Endodermal cell (in vitro differentiated cells): Measurements from ENCODE around the gene CDK4. TPM values are rescaled to one million over a fixed set of nuclear protein-coding genes. Genes with fewer than 3 reads are reported as not detected.

Experiments
- DNase-seq: peaks from one replicate; pipeline ENCODE4 v3.0.0-alpha.2; 2017
- H3K27ac ChIP-seq: 2 replicates; pipeline ENCODE4 v1.5.1; 2013; ENCODE audit warnings: mild to moderate bottlenecking, low read depth, low read length, moderate library complexity
- H3K27me3 ChIP-seq: 2 replicates; pipeline ENCODE4 v1.6.1; 2013; ENCODE audit warnings: mild to moderate bottlenecking, low read length, moderate library complexity; ENCODE audit not compliant: insufficient read depth, control insufficient read depth, poor library complexity, severe bottlenecking
- H3K36me3 ChIP-seq: 2 replicates; pipeline ENCODE4 v1.7.0; 2013; ENCODE audit warnings: mild to moderate bottlenecking, low read length, moderate library complexity; ENCODE audit not compliant: control insufficient read depth, insufficient read depth
- H3K4me1 ChIP-seq: one replicate; pipeline ENCODE4 v1.7.0; 2013; ENCODE audit warnings: low read length; ENCODE audit not compliant: control insufficient read depth, insufficient read depth
- H3K4me3 ChIP-seq: 2 replicates; pipeline ENCODE4 v1.5.1; 2013; ENCODE audit warnings: mild to moderate bottlenecking, low read length, moderate library complexity
- H3K9ac ChIP-seq: 2 replicates; pipeline ENCODE4 v1.6.1; 2013; ENCODE audit warnings: mild to moderate bottlenecking, low read length, moderate library complexity; ENCODE audit not compliant: poor library complexity, severe bottlenecking; ENCODE audit errors: extremely low read depth
- H3K9me3 ChIP-seq: 2 replicates; pipeline ENCODE4 v1.6.1; 2013; ENCODE audit warnings: mild to moderate bottlenecking, low read length, moderate library complexity; ENCODE audit not compliant: control insufficient read depth
- H3K27ac Mint-ChIP-seq: 2 replicates; pipeline ENCODE4 v1.8.0; 2020; ENCODE audit warnings: mixed read lengths
- H3K27me3 Mint-ChIP-seq: 2 replicates; pipeline ENCODE4 v1.8.0; 2021; ENCODE audit warnings: mild to moderate bottlenecking, mixed read lengths; ENCODE audit not compliant: insufficient read depth
- H3K36me3 Mint-ChIP-seq: 2 replicates; pipeline ENCODE4 v1.8.0; 2020; ENCODE audit warnings: low read depth, mixed read lengths
- H3K4me1 Mint-ChIP-seq: 2 replicates; pipeline ENCODE4 v1.8.0; 2020; ENCODE audit warnings: mixed read lengths
- H3K4me3 Mint-ChIP-seq: 2 replicates; pipeline ENCODE4 v1.8.0; 2020; ENCODE audit warnings: mild to moderate bottlenecking, moderate library complexity, mixed read lengths
- H3K9me3 Mint-ChIP-seq: 2 replicates; pipeline ENCODE4 v1.8.0; 2020; ENCODE audit warnings: mild to moderate bottlenecking, mixed read lengths
- CTCF ChIP-seq: fragments of 200-600 bp; sonication (generic); conservative IDR thresholded peaks from 2 replicates; pipeline ENCODE4 v1.5.0; 2021; ENCODE audit warnings: antibody characterized with exemption, mild to moderate bottlenecking
- WGBS, 2 experiments: methylation state at CpG; one replicate each; pipeline versions ENCODE4 v1.1.5 to v1.1.7; 2013; ENCODE audit warnings: missing lambda C conversion rate in 2 of 2, mixed read lengths in 1 of 2; ENCODE audit not compliant: insufficient coverage in 1 of 2, insufficient read length in 1 of 2; 5-methylcytosine and 5-hydroxymethylcytosine counted together
- total RNA-seq, 2 donors: library from RNA; stranded (reverse); fragmentation: NEBNext Ultra II Directional in 1 of 2; extraction: Animal tissue kit (Norgen Biotek cat#: 25700) in 1 of 2; gene quantifications; 2 replicates in 1 of 2; 3 replicates in 1 of 2; pipeline ENCODE4 v1.2.1, GENCODE V29; 2021

Gene CDK4
- total RNA-seq, 2 donors from 2014 or later = 144 to 186 TPM

- H3K4me3 ChIP-seq = peak within 1 kb of the TSS; percentile 86
- no peak within 1 kb of the TSS for H3K9ac ChIP-seq
- H3K27me3 ChIP-seq = peaks cover 43% of the 10 kb centered on the region
- H3K27ac Mint-ChIP-seq = peak within 1 kb of the TSS; percentile 42
- H3K4me1 ChIP-seq = peaks cover 5% of the 10 kb centered on the region
- H3K9me3 Mint-ChIP-seq = no peaks in the 10 kb centered on the region
- WGBS, 2 experiments = 0 to 1% methylated on average over 3 to 25 of the region's 41 CpGs
- peaks cover 29% of the 10 kb centered on the region for H3K36me3 Mint-ChIP-seq
- TF ChIP-seq CTCF = no peak
- H3K9me3 ChIP-seq = no peaks in the 10 kb centered on the region
- H3K4me1 Mint-ChIP-seq = peaks cover 37% of the 10 kb centered on the region
- no peak within 1 kb of the TSS for H3K27ac ChIP-seq
- peak within 1 kb of the TSS; percentile 73 for H3K4me3 Mint-ChIP-seq
- H3K27me3 Mint-ChIP-seq = peaks cover 54% of the 10 kb centered on the region
- DNase-seq = peak; percentile 90
- peaks cover 21% of the 10 kb centered on the region for H3K36me3 ChIP-seq
Measured at GRCh38 chr12:57754411-57755193, 2.5 kb upstream of the CDK4 start, which contains the start of gene MARCHF9. TSS of gene MARCHF9 (plus strand) at chr12:57755103. CDS start at chr12:57755529, 426 bp downstream.

- peak overlapping the region; percentile 86 for H3K4me3 ChIP-seq
- TF ChIP-seq CTCF = no peak
- no peak overlapping the region for H3K9ac ChIP-seq
- no peak overlapping the region for H3K27ac ChIP-seq
- Mint-ChIP-seq H3K27me3 (peaks cover 49% of the 10 kb centered on the region), H3K27ac (peak overlapping the region; percentile 42), H3K4me3 (peak overlapping the region; percentile 73), H3K36me3 (peaks cover 34% of the 10 kb centered on the region), H3K4me1 (peaks cover 37% of the 10 kb centered on the region), H3K9me3 (no peaks in the 10 kb centered on the region)
- H3K9me3 ChIP-seq = no peaks in the 10 kb centered on the region
- peaks cover 29% of the 10 kb centered on the region for H3K36me3 ChIP-seq
- DNase-seq = no peak
- peaks cover 43% of the 10 kb centered on the region for H3K27me3 ChIP-seq
- WGBS, 2 experiments = 24 to 29% methylated on average over 1 of the region's 1 CpG
- peaks cover 5% of the 10 kb centered on the region for H3K4me1 ChIP-seq
Measured at GRCh38 chr12:57753756-57754337, 1.7 kb upstream of the CDK4 start.

- peaks cover 37% of the 10 kb centered on the region for H3K4me1 Mint-ChIP-seq
- Histone ChIP-seq H3K27ac (no peak overlapping the region), H3K4me3 (peak overlapping the region; percentile 76), H3K9me3 (no peaks in the 10 kb centered on the region), H3K4me1 (peaks cover 5% of the 10 kb centered on the region), H3K9ac (no peak overlapping the region), H3K36me3 (peaks cover 37% of the 10 kb centered on the region), H3K27me3 (peaks cover 33% of the 10 kb centered on the region)
- WGBS, 2 experiments = 1 to 17% methylated on average over 1 to 4 of the region's 5 CpGs
- H3K9me3 Mint-ChIP-seq = no peaks in the 10 kb centered on the region
- DNase-seq = no peak
- peaks cover 39% of the 10 kb centered on the region for H3K36me3 Mint-ChIP-seq
- no peak for TF ChIP-seq CTCF
- peaks cover 36% of the 10 kb centered on the region for H3K27me3 Mint-ChIP-seq
- H3K27ac Mint-ChIP-seq = peak overlapping the region; percentile 46
- peak overlapping the region; percentile 96 for H3K4me3 Mint-ChIP-seq
Measured at GRCh38 chr12:57752668-57753000, 524 bp upstream of the CDK4 start.
